Liver (tissue), 2 donors: ENCODE data around the gene BAK1.

Source experiments
- CTCF ChIP-seq: fragments of 150-350 bp; IDR thresholded peaks from 2 replicates; pipeline ENCODE4 v1.5.1; 2017; ENCODE audit warnings: improper control_type of control experiment, low read depth, low read length; ENCODE audit not compliant: missing input control
- FOXA1 ChIP-seq: IDR thresholded peaks from 2 replicates; pipeline ENCODE4 v1.6.1; 2016; ENCODE audit warnings: antibody characterized with exemption
- donor health status: healthy.

GRCh38 chr6:33547499-33547898 is 32.6 kb downstream of the BAK1 start:
- TF ChIP-seq CTCF = no peak
- TF ChIP-seq FOXA1 = no peak
